Activated naive CD4-positive, alpha-beta T cell (primary cell): Measurements from ENCODE around the gene ALDH1L2.
"Not testable (repeated sequence)": the region's sequence is repeated elsewhere in the genome, so short reads cannot be mapped to it uniquely, and the experiment has no call there.

ENCODE experiments used
- DNase-seq, 4 experiments: peaks; one replicate each; lab custom pipeline; 2025; lab: John Stamatoyannopoulos, UW

Gene ALDH1L2

DNA sequence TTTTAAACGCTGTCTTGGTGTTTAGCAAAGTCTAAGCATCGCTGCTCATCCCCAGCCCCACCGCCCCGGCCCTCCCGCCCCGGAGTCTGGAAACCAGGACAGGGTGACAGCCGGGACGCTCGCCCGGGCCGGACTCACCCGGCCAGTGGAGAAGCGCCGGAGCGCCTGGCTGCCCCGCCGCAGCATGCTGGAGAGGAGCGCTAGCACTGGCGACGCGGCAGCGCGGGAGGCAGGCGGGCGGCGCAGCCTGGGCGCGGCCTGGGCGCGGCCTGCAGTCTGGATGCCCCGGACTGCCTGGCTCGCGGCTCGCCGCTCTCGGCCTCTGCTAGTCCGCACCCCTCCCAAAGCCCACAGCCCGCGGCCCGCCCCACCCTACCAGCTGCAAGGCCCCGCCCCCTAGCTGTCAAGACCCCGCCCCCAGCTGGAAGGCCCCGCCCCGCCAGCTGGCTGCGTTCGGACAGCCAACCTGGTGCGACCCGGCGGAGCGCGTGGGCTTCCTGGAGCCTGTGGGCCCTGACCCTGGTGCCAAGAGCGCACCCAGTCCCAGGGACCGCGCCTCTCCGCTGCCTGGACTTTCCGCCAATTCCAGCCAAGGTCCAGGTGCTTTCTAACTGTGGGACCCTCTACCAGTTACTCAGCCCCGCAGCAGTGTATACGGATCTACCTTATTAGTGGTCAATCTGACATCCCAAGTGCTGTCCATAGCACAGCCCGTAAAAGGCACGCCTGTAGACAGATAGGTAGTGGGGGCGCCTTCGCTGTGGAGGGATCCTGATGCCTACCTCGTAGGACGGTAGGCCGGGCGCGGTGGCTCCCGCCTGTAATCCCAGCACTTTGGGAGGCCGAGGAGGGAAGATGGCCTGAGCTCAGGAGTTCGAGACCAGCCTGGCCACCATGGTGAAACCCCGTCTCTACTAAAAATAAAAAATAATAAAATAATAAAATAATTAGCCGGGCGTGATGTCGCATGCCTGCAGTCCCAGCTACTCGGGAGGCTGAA is at the start of gene ALDH1L2:
ALDH1L2 (minus strand) TSS at position 208 of the 1,000 bp plus-strand sequence; CDS start at position 186, 22 bp downstream.
- peak in 1 of 4 experiments; percentile 17 for DNase-seq

DNA sequence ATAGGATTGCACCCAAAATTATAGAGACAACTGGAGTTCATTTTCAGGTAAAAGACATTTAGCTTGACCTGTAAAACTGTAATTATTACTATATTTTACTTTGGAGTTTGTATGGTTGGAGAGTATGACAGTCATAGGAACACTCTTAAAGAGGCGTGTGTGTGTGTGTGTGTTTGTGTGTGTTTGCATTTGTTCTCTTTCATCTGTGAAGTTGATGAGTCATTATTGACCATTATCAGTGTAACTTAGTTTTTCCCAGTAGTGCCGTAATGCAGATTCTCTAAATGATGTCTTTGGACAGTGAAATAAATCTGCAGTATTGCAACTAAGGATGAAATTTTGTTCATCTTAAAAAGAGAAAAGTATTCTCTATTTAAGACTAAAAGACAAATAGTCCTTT is 36.3 kb upstream of the ALDH1L2 start:
- DNase-seq, result no peak

DNA sequence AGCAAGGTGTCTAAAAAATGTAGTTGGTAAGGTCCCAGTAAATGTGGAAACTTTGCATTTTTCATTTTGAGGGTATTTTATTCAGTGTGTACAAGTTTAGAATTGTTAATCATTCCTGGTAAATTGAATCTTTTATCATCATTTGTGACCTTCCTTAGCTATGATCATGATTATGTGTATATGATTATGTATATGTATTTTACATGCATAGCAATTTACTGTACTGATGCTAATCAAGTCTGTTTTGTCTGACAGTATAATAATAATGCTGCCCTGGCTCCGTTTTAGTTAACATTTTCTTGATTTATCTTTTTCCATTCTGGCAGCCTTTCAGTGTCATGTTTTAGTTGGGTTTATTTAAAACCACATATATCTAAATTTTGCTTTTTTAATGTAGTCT is 32.7 kb upstream of the ALDH1L2 start:
- no peak for DNase-seq

- DNase-seq, result no peak
These were observed 28.8 kb upstream of the ALDH1L2 start for GRCh38 chr12:105113094-105113493.

DNA sequence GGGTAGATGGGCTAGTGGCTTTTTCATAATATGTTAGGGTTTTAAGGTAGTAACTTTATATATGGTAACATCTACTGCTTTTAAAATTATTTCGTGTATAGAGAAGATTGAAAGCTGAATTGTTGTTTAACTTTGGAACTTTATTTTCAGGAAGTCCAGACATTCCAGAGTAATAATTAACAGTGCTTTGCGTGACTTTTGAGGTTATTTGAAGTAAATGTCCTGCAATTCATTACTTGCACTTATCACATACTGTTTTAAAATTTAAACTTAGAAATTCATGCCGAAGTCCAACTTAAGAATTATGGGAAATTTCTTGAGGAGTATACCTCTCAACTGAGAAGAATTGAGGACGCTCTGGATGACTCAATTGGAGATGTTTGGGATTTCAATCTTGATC is 26.6 kb upstream of the ALDH1L2 start:
- no peak for DNase-seq

DNA sequence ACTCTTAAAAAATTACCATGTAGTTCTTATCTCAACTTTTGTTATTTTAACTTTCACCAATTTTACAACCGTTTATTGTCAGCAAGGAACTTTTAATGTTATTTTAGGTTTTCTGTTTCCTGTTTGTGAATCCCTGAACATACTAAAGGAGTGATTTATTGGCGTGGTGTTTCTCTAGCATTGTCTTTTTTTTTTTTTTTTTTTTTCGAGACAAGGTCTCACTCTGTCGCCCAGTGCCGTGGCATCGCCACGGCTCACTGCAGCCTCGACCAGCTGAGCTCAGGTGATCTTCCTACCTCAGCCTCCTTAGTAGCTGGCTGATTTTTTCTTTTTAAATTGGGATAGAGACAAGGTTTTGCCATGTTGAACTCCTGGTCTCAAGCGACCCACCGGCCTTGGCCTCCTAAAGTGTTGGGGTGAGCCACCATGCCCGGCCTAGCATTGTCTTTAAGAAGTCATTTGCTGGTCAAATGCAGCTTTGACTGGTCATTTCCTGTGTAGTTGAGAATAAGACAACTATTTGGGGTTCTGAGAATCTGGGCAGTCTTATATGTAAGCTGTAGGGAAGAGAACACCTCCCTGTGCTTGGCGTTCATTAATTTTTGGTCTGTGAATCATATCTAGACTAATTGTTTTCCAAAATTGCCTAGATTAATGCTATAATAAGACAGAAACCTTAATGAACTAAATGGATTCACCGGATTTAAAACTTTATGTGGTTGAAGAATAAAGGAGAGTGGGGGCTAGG is 25.4 kb upstream of the ALDH1L2 start:
- no peak for DNase-seq

DNA sequence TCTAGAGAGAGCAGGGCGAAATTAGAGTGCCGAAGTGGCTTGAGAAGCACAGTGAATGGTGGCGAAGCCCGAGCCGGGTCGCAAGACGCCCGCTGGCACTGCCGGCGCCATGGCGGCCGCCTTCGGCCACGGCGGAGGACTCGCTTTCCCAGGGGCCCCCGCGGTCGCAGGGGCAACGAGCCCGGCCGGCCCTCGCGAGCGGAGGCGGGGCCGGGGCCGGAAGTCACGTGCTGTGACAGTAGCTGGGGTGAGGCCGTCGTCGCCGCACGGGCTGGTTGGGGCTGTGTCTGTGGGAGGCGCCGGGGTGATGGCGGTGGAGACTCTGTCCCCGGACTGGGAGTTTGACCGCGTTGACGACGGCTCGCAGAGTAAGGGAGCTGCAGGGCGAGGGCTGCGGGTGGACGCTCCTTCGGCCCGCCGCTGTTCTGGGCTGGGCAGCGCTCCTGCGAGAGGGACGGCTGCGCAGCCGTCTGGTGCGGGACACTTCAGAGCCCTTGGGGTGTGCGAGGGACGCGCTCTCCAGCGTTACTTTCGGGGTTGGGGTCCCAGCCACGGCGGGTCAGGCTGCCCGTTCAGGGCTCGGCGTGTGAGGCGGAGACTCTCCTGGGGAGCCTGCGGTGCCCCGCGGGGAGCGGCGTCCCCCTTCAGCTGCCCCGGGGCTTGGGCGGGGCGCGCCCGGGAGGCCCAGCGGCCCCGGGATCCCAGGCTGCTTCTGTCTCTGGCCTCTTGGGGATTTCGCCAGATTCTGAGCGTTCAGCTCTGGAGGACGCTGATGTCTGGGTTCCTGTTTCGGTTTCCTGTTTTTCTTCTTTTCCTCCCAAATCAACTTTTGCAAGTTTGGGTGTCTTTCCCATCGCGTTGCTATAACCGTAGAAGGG is 23.5 kb upstream of the ALDH1L2 start, which contains the start of gene WASHC4:
WASHC4 (plus strand) TSS at position 238 of the 878 bp plus-strand sequence; CDS start at position 308, 70 bp downstream.
- DNase-seq, result peak; percentile 78 to 92 (median 83)

GRCh38 chr12:105107171-105107493 is 22.9 kb upstream of the ALDH1L2 start:
- no peak for DNase-seq

- no peak for DNase-seq
These were observed 22.4 kb upstream of the ALDH1L2 start for GRCh38 chr12:105106621-105107020.

- no peak for DNase-seq
These were observed 20.5 kb upstream of the ALDH1L2 start for GRCh38 chr12:105104762-105105161.

DNA sequence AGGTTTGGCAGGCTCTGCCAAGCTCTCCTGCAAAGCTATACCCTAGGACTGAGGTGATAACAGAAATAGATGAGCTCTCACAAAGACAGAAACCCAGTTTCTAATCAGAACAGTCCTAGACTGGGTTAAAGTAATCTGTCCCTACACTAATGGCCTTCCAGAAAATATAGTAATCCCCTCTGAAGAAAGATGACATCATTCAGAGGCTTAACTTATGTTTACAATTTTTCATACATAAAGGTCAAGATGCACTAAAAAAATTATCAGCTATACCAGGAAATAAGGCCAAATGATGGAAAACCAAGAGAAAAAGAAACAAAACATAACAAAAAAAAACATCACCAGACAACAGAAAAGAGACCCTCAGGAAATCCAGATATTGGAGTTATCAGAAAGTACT is 18.4 kb upstream of the ALDH1L2 start:
- no peak for DNase-seq

DNA sequence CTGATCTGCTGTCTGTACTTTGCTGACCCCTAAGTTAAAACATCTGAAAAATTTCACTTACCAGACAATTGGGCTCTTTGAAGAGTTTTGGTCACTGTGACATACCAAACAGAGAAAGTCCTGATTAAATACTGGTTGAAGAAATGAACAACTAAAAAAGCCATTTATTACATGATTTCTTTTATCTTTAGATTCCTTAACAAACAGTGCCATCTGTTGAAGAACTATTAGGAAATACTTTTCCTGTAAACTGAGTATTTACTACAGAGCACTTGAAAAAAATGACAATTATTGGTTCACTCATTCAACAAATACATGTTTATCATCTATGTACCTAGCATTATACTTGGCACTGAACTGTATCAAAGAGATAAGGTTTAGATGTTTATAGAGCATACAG is 16.7 kb upstream of the ALDH1L2 start:
- no peak for DNase-seq

- no peak for DNase-seq
These were observed 16.1 kb upstream of the ALDH1L2 start for GRCh38 chr12:105100207-105100985.

DNA sequence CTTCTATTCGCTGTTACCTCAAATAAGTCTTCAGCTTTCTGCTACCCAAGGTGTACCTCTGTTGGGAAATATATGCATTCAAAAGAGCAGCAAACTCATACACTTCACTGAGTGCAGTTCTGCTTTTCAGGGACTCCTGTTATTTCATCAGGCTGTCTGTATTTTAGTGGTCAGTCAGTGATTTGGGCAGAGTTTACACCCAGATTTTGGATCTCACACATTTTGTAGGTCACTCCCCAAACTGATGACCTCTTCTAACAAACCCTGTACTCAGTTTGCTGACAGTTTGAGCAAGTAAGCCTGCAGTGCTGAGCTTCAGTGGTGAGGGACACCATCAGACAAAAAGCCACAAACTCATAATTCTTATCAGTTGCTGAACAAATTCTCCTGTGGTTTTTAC is 15.1 kb upstream of the ALDH1L2 start:
- no peak for DNase-seq

GRCh38 chr12:105095338-105095737 is 11.1 kb upstream of the ALDH1L2 start:
- not testable (repeated sequence) for DNase-seq

DNA sequence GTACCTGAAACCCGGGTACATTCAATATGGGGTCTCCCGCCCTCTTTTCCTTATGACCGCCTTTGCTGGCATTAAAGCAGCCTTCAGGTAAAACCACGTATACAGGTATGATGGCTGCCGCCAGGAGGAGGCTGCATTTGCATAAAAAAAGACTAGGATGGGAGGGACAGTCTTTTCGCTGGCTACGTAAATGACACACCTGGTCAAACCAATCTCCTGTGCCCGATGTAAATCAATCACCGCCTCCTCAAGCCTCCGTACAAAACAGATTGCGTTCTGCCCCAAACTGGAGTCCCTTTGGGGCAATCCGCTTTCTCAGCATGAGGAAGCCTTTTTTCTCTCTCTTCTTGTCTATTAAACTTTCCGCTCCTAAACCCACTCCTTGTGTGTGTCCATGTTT is 8.1 kb upstream of the ALDH1L2 start:
- no peak for DNase-seq

- DNase-seq, result no peak
These were observed 7.4 kb upstream of the ALDH1L2 start for GRCh38 chr12:105091476-105092206.

DNA sequence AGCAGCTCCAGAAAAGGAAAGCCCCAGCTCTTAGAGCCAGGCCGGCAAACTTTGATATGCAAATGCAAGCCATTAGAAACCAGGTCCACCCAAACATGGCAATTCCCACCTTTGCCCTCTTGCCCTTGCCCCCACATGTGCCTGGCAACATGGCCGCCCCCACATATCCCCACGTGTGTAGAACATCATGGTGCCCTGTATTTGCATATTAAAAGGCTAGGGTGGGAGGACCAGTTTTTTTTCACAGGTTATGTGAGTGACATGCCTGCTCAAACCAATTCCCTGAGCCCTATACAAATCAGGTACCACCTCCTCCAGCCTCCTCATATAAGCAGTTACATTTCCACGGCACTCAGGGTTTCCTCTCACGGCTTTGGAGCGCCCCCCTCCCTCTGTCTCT is 6.1 kb upstream of the ALDH1L2 start:
- DNase-seq, result no peak

DNA sequence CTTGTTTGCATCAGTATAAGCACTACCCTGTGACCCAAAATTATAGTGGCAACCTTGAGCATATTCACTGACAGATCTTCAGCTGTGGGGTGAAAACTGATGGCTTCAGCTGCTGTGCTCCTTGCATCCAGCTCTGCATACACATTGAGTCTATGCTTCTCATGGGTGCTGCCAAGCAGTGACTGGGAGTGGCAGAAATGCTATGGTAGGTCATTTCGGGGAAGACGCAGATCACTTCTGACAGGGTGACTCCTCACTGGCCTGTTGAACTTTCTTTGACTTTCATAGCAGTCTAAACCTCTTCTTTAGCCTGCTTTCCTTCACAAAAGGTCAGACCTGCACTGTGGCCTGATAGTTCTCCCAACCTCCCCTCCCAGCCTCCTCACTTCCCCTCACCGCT is 5.6 kb upstream of the ALDH1L2 start:
- no peak for DNase-seq

DNA sequence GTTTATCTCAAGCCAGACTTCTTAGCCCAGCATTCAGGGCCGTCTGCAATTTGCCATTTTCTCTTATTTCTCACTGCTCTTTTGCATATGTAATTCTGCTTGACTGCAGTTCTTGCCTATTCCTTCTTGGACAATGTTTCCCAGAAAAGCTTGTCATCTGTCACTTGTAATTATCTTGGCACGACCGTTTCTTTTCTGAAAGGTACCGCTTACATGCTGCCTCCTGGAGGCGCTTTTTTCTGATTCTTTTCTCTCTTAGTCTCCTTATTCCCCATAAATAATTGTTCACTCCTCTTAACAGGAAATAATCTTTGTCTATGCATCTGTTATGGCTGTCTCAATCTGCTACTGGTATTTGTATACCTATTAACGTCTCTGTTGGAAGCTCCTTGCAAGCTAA is 1.2 kb upstream of the ALDH1L2 start:
- no peak for DNase-seq
